GM13976 (cell line): Measurements from ENCODE around the gene CATSPERZ.

Experiments
- DNase-seq: peaks from one replicate; pipeline ENCODE4 v3.0.0; 2012; ENCODE audit warnings: low spot score
- CTCF ChIP-seq: IDR thresholded peaks from 2 replicates; pipeline ENCODE4 v1.5.1; 2012; ENCODE audit warnings: borderline replicate concordance, mild to moderate bottlenecking; ENCODE audit not compliant: insufficient read depth; ENCODE audit errors: extremely low read depth, missing control alignments, control extremely low read depth
- in situ Hi-C: fragments of 300-500 bp; cut with MboI; formaldehyde crosslinking; loops from one replicate; pipeline ENCODE4 v1.12.0; 2022; ENCODE audit warnings: low sequenced_read_pairs, mixed read lengths, inconsistent platforms; ENCODE audit not compliant: unreplicated experiment

The CATSPERZ gene

GRCh38 chr11:64327993-64328392 lies 27.8 kb downstream of the CATSPERZ start:
- in situ Hi-C loops, result no loop called here
- no peak for TF ChIP-seq CTCF
- no peak for DNase-seq

- no peak for DNase-seq
- TF ChIP-seq CTCF, result no peak
- in situ Hi-C loops, result no loop called here
Measured at GRCh38 chr11:64330888-64331287, 30.7 kb downstream of the CATSPERZ start.

DNA sequence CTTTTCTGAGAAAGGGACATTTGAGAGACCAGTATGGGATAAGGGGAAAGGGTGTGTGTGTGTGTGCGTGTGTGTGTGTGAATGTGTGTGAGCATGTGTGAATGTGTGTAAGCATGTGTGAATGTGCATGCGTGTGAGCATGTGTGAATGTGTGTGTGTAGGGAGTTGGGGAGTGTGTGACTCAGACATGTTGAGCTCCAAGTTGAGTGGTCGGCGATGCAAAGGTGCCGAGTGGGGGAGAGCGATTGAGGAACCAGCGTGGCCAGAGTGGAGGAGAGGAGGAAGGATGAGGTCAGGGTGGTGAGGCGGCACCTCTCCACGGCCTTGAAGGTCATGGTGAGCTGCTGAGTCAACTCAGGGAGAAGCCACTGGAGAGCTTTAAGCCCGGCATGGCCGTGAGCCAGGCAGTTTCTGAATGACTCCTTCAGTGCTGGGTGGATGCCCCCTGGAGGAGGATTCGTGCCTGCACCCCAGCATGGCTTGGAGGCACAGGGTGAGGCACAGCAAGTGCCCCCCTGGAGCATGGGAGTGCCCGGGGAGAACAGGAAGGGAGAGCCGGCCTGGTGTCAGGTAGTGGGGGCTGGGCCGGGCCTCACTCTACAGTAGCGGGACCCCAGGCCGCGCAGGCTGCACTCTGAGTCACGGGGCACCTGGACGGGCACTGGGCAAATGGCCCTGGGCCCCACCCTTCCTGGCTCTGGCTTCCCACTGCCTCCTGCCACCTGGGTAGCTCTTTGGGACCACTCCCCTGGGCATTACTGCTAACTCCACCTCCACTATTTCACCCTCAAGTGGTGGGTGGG lies 31.6 kb downstream of the CATSPERZ start:
- peak; percentile 83 for DNase-seq
- TF ChIP-seq CTCF, result peak; percentile 73
- in situ Hi-C loops, result no loop called here

DNA sequence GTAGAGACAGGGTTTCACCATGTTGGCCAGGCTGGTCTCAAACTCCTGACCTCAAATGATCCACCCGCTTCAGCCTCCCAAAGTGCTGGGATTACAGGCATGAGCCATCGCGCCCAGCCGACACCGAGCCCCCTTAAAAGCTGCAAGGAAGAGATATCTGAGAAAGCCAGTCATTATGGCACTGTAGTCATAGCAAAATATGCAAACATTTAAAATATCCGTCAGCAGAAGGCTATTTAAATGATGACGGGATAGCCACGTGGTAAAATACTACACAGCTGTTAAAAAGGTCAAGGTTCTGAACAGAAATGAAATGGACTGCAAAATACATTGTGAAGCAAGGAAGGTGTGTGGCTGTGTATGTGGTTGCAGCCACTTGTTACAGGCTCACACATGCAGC lies 33.4 kb downstream of the CATSPERZ start:
- in situ Hi-C loops, result no loop called here
- DNase-seq, result no peak
- no peak for TF ChIP-seq CTCF

DNA sequence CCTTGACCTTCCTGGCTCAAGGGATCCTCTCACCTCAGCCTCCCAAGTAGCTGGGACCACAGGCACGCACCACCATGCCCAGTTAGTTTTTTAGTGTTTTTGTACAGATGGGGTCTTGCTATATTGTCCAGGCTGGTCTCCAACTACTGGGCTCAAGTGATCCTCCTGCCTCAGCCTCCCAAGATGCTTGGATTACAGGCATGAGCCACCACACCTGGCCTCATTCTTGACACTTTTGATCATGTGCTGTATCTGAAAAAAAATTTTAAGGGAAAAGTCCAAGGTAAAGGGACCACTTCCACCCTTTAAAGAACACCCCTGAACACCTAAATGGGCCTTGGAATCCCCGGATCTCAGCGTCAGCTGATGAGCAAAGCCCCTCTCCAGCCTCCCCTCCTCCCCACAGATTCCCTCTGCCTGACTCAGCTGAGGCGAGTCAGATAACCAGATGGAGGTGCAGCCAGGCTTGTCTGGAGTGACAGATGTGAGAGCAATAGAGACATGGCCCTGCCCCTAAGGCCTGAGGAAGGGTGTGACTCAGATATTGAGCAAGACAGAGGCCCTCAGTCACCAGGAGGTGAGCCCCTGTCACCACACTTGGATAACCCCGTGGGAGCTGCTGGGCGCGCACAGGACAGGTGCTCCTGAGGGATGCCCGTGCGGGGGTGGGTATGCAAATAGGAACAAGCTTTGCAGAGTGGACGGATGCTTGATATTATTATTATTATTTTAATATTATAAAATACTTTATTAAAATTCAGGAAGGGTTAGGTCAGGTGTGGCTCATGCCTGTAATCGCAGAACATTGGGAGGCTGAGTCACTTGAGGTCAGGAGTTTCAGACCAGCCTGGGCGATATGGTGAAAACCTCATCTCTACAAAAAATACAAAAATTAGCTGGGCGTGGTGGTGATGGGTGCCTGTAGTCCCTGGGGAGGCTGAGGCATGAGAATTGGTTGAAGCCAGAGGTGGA lies 34.9 kb downstream of the CATSPERZ start:
- in situ Hi-C loops, result no loop called here
- peak; percentile 89 for DNase-seq
- TF ChIP-seq CTCF, result no peak

DNA sequence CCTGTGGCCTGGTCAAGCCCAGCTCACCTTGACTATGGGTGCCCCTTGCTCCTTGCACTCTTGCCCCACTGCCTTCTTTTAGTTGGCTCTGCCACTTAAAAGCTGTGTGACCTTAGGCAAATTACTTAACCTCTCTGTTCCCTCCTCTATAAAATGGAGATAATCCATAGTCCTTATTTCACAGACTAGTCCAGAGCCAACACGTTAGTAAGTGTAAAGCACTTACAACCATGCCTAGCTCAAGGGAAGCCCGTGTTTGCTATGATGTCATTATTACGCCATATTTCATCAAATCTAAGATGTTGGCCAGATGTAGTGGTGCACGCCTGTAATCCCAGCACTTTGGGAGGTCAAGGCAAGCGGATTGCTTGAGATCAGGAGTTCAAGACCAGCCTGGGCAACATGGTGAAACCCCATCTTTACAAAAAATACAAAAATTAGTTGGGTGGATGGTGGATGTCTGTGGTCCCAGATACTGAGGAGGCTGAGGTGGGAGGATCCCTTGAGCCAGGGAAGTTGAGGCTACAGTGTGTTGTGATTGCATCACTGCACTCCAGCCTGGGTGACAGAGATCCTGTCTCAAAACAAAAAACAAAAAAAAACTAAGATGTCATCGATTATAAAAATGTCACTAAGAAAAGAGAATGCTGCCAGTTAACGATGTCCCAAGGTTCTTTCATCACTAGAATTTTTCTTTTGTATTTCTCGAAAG lies 37.5 kb downstream of the CATSPERZ start:
- TF ChIP-seq CTCF, result no peak
- no peak for DNase-seq
- in situ Hi-C loops, result no loop called here
